AG10803 (cell line): Measurements from ENCODE around the gene NCLN.
"Not testable (repeated sequence)": the region's sequence is repeated elsewhere in the genome, so short reads cannot be mapped to it uniquely, and the experiment has no call there.

Experiments used
- DNase-seq: peaks from one replicate; pipeline ENCODE4 v3.0.0; 2010; ENCODE audit warnings: low read depth
- H3K4me3 ChIP-seq: 2 replicates; pipeline ENCODE4 v1.5.1; 2011; ENCODE audit warnings: mild to moderate bottlenecking, low read length, control low read depth
- TF ChIP-seq, protein P1 (sequence below): conservative IDR thresholded peaks from 2 replicates; pipeline ENCODE4 v1.5.1; 2011; ENCODE audit warnings: mild to moderate bottlenecking, low read length, control low read depth, inconsistent platforms

The NCLN gene

DNA sequence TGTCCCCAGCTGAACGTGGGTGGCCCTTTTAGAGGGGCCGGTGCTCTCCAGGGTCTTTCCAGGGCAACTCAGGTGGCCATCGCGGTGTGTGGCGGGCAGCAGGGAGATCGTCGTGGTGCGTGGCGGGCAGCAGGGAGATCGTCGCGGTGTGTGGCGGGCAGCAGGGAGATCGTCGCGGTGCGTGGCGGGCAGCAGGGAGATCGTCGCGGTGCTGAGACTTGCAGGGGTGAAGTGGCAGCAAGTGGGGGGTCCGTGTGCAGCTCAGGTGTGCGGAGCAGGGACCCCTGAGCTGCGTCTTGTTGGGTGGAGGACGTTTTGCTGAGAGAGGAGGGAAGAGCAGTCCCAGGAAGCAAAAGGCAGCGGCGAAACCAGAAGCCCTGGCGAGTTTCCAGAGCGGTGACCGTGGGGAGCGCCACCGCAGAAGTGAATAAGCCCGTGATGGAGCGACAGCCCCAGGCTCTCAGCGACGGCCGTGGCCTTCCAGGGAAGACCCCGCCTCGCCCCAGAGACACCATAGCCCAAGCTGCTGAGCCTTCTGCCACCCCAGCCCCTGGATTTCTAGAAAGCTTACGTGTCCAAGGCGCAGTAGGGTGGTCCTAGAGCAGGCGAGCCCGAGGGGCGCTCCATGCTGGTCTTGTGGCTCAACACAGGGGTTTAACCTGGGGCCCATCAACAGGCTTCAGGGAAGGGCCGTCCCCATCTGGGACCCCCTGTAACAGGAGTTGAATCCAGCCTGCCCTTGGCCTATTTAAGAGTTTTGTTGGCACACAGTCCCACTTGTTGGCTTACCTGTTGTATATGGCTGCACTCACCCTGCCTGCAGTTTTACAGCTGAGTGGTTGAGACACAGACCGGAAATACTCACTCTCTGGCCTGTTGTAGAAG lies 5.4 kb downstream of the NCLN start:
- H3K4me3 ChIP-seq: no peak overlapping the region
- no peak for DNase-seq
- TF ChIP-seq, protein P1, sequence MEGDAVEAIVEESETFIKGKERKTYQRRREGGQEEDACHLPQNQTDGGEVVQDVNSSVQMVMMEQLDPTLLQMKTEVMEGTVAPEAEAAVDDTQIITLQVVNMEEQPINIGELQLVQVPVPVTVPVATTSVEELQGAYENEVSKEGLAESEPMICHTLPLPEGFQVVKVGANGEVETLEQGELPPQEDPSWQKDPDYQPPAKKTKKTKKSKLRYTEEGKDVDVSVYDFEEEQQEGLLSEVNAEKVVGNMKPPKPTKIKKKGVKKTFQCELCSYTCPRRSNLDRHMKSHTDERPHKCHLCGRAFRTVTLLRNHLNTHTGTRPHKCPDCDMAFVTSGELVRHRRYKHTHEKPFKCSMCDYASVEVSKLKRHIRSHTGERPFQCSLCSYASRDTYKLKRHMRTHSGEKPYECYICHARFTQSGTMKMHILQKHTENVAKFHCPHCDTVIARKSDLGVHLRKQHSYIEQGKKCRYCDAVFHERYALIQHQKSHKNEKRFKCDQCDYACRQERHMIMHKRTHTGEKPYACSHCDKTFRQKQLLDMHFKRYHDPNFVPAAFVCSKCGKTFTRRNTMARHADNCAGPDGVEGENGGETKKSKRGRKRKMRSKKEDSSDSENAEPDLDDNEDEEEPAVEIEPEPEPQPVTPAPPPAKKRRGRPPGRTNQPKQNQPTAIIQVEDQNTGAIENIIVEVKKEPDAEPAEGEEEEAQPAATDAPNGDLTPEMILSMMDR: no peak

DNA sequence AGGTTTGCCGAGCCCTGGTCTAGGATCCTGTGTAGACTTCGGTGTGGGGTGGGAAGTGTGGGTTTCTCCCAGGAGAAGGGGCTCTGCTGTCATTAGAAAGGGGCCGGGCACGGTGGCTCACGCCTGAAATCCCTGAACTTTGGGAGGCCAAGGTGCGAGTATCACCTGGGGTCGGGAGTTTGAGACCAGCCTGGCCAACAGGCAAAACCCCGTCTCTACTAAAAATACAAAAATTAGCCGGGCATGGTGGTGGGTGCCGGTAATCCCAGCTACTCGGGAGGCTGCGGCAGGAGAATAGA lies 6.0 kb downstream of the NCLN start:
- not testable (repeated sequence) for DNase-seq

DNA sequence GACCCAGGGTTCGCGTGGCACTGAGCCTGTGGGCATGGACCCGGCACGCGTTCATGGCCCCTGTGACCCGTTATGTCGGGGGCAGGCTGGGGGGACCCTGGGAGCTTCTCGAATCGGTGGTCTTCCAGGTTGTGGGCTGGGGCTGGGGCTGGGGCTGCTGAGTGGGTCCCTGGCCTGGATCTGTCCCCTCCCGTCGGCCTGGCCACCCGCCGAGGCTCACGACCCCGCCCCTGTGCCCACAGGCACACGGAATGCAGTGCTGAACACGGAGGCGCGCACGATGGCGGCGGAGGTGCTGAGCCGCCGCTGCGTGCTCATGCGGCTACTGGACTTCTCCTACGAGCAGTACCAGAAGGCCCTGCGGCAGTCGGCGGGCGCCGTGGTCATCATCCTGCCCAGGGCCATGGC lies 6.5 kb downstream of the NCLN start:
- no peak for DNase-seq
- TF ChIP-seq, protein P1: no peak

More for the DNA sequence above, 6.0 kb downstream of the NCLN start:
- not testable (repeated sequence) for H3K4me3 ChIP-seq

DNA sequence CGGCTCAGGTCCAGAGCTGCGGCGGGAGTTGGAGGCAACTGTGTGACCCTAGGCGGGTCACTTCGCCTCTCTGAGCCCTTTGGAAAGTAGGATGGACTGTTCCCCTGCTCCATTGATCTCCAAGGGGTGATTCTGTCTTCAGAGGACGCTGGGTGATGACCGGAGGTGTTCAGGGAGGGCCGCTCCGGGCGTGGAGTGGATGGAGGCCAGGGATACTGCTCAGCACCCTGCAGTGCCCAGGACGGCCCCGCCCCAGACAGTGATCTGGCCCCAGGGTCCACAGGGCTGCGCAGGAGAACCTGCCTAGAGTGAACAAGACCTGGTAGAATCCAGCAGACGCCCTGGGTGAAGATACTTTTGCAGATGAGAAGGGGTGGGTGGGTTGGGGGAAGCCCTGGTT lies 7.0 kb downstream of the NCLN start:
- no peak overlapping the region for H3K4me3 ChIP-seq
- no peak for DNase-seq
- TF ChIP-seq, protein P1: no peak

More for the DNA sequence above, 6.5 kb downstream of the NCLN start:
- no peak overlapping the region for H3K4me3 ChIP-seq

DNA sequence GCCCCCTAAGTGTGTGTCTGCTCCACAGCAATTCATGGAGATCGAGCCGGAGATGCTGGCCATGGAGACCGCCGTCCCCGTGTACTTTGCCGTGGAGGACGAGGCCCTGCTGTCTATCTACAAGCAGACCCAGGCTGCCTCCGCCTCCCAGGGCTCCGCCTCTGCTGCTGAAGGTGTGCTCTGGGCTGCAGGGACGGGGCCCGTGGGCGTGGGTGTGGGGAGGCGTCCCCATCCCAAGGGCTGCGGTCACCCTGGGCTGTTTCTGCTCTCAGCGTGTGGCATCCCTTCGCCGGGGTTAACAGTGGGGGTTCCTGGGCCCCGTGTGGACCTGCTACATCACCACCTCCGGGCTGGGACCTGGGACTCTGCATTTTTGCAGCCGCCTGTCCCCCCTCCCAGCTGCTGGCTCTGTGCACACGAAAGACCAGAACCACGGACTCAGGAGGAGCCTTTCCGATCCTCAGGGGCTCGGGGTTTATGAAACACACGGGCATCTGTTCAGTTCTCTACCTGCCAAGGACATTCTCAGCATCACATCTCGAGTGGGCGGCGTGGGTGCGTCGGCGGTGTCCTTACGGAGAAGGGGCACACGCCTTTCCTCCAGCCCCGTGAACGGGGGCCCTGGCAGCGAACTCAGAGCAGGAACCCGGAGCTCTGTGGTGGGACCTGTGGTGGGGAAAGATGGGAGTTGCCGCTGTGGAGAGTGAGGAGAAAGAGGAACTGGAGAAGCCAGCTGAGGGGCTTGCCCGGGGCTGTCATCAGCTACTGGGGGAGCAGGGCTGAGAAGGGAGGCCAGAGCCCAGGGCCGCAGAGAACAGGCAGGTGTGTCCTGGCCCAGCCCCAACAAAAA lies 7.8 kb downstream of the NCLN start:
- TF ChIP-seq, protein P1: no peak
- no peak overlapping the region for H3K4me3 ChIP-seq
- DNase-seq: no peak

- no peak overlapping the region for H3K4me3 ChIP-seq
- DNase-seq: no peak
- TF ChIP-seq, protein P1: no peak
Observed at GRCh38 chr19:3194106-3195087, 8.7 kb downstream of the NCLN start.
